ENCODE measurements around the gene ABTB2.

ABTB2 gene

DNA sequence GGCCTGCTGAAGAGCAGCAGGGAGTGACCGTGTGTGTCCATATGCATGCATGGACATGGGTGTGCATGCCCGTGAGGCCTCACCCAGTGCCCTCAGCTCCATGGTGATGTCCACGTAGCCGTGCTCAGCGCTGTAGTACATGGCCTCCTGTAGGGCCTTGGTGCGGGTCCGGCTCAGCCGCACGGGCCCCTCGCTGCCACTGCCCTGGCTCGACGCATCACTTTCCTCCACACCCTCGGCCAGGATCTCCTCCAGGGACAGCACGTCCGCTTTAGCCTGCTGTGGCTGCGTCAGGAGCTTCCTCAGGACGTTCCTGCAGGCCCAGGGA is 195.4 kb downstream of the ABTB2 start:
- no peak for FAIRE-seq

DNA sequence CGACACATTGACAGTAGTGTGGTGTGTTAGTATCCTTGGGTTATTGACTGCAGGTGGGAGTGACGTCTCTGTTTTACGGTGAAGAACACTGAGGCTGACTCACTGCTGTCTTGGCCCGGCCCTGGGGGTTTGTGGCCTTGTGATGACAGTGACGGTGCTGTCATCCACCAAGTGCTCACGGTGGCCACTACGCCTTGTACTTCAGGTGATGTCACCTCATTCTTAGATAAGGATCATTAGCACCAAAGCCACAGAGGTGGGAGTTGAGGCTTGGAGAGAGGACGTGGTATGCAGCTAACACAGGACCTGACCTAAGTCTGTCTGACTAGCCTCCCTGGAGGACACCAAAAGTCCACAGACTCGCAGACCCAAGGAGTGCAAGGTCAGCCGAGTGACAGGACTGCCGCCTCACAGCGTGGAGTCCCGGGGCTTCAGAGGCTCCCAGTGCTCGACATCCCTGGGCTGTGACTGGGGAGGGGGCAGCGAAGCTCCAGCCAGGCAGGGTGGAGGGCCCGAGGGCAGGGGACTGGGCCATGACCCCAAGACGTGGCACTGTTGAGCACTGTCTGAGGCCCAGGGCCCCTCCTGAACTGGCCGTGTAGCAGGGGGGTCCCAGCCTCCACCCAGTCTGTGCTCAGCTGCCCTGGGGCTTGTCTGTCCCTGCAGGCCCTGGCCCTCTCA is 195.9 kb downstream of the ABTB2 start:
- FAIRE-seq: no peak

DNA sequence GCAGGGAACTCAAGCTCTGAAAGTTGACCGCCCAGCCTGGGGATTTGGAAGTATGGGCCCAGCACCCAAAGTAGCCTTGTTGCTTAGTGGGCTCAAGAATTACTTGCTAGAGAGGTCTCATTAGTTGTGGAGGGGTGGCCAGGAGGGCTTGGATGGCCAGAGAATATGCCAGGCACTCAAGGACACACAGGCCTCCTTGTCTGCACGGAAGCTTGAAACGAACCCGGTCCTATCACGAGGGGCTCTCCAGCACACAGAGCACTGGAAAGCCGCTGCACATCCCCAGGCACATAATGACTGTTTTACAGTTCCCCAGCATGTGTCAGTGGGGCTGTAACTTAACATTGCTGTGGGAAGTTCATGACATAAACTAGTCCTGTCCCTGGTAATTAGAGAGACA is 196.4 kb downstream of the ABTB2 start:
- FAIRE-seq: no peak

DNA sequence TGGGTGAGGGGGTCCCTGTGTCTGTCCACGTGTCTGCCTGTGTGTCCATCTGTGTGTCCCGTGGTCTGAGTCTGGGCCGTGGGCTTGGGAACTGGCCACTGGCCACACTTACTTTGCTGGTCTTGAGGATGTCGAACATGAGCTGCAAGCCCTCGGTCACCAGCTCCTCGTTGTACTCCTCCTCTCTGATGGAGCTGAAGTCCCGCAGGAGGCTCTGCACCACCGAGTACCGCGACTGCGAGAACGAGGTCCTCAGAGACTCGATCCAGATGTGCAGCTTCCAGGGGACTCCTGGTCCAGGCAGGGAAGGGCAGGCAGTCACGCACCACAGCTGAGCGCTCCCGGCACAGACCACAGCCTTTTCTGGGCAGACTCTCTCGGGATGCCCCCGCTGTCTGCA is 197.0 kb downstream of the ABTB2 start:
- no peak for FAIRE-seq

DNA sequence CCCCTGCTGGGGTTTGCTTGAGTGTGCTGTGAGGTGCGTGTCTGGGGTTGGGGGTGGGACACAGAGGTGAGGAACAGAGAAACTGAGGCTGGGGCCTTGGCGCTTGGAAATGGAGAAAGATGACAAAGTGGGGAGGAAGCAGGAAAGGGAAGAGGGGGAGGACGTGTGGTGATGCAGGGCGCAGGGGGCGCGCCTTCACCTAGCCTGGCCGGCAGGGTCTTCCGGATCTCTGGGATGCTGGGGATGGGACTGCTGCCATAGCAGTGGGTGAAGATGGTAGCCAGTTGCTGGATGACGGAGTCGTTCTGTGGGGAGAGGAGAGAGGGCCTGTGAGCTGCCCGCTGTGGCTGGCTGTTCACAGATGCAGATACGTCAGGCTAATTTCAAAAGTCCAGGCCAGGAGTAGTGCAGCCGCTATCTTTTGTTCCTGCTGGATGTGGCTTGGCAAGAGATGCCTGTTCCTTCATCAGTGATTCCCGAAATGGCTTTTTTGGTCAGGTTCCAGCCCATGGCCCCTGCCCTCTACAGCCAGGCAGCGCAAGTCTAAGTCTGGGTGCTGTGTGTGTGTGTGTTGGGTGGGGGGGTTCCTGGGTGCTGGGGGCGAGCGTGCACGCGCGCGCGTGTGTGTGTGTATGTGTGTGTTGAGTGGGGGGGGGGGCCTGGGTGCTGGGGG is 197.6 kb downstream of the ABTB2 start:
- FAIRE-seq: no peak

DNA sequence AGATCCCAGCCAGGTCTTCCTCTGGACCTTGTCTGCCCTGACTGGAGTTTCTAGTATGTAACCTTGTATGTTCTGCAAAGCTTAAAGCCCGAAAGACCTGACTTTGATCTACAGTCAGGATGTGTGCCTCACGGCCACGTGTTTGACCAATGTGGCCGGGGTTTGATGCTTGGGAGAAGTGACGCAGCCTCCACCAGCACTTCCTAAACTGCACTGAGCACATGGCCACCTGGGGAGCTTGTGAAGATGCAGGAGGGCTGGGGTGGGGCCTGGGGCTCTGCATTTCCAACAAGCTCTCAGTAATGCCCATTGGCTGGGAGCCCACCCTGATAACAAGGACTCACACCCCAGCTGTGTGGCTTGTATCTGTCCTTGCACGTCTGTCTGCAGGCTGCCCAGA is 199.1 kb downstream of the ABTB2 start:
- FAIRE-seq: no peak

DNA sequence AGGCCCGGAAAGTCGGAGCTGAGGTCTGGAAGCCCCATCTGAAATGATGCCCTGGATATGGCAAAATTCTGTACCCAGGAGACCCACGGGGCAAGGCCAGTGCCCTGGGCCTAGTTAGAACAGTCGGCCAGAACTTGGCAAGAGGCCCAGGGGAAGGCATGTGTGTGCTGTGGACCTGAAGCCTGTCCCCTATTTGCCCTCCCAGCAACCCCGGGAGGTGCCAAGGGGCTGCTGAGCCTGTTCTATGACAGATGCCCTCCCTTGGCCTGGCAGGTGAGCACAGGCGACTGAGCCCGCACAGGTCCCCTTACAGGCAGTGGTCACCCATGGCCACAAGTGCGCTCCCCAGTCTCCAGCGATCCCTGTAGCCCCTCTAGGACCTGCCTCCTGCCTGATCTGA is 200.6 kb downstream of the ABTB2 start:
- no peak for FAIRE-seq

DNA sequence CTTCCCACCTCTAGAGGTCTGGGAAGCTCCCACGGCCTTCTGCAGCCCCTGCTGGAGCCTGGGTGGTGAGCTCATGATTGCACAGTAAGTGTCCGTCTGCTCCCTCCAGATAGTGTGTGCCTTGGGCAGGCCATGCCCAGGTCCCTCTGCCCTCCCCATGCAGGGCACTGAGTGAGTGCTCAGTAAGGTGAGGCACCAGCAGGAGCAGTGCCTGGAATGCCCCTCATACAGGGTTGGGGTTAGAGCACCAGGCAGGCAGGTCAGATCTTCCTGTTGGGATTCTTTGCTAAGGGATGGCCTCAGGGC is 202.1 kb downstream of the ABTB2 start:
- FAIRE-seq: no peak

DNA sequence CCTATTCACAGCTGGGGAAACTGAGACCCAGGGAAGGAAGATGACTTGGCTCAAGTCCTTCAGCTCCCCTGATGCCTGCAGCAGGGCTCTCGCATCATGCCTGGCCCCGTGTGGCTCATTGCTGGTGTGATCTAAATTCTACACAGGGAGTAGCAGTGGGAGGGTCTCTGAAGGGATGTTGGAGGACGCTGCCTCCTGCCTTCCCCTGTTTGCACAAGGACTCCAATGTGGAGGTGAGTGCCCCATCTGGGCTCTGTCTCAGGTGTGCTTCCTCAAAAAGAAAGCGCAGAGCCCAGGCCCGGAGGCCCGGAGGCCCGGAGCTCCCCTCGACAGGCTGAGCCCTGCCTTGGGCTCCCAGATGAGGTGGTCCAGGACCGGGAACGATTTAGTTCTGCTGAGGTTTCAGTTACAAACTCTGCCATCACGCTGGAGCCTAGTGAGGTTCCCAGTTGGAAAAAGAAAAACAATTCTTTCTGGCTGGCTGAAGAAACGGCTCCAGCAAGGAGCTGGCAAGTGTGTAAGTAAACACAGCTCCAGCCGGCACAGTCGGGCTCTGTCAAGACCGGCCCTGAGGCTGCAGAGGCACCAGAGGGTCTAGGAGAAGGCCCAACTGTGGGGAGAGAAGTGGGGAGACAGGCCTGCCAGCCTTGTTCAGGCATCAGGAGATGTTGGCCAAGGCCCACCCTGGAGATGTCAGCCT is 202.6 kb downstream of the ABTB2 start:
- no peak for FAIRE-seq

DNA sequence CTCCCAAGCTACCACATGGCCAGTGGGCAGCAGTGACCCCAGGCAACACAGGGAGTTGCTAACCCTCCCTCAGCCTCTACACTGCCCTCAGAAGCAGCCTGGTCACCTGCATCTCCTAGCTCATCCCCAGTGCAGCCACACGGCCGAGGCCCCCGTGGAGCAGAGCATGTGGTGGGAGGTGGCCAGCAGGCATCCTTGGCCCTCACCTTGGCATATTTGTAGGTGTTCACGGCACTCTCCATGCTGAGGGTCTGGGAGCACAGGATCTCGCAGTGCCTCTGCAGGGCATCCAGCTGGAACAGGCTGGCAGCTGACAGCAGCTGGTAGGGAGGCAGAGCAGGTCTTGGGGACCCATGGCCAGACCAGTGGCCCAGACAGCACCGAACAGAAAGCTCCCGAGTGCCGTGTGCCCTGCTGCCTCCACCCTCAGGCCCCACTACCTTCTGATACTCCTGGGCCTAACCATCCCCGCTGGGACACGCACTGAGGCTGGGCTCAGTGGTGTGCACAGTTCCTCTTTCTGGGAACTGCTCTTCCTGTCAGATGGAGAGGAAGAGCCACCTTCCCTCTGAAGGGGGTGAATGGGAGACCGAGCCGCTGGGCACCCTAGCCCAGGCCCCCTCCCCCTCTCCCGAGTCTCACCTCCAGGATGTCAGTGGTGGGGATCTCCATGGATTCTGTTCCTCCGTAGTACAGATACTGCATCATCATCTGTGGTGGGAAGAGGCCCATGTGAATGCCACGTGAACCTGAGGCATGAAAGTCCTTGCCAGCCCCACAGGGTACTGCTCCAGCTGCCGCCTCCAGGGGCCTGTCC is 203.5 kb downstream of the ABTB2 start:
- FAIRE-seq: no peak

DNA sequence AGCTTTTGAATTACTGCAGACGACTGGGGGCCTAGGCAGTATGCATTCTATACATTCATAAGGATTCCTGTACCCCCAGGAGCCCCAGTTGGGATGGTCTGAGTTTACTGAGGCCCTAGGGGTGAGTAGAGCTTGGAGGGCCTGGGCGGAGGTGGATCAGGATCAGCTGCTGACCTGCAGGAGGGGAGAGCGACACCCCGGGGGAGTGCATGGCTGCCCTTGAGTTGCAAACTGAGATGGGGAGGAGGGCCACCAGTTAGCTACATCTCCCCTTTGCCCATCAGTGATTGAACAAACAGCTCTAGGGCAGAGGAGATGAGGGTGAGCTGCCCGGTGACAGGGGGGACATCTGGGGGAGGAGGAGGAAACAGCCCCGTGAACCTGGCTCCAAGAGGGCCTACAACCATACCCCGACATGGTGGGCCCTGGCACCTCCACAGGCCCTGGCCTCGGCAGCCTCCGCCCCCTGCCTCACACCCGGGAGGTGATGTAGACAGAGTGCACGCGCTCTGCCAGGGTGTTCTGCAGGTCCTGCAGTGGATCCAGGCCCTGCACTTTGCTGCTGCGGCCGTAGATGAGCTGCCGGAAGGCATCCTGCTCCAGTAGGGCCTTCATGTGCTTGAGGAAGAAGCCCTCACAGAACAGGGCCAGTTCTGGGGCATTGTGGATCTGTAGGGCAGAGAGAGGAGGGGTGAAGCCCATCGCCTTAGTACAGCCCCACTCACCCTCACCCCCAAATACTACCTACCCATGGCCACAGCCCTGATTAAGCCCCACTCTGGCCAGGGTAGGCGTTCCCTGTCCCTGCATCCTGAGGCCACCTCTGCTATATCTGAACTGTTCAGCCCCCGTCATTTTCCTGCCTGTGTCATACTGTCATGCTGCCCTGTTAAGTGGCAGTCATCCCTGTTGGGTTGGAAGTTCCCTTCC is 205.6 kb downstream of the ABTB2 start:
- FAIRE-seq: no peak

DNA sequence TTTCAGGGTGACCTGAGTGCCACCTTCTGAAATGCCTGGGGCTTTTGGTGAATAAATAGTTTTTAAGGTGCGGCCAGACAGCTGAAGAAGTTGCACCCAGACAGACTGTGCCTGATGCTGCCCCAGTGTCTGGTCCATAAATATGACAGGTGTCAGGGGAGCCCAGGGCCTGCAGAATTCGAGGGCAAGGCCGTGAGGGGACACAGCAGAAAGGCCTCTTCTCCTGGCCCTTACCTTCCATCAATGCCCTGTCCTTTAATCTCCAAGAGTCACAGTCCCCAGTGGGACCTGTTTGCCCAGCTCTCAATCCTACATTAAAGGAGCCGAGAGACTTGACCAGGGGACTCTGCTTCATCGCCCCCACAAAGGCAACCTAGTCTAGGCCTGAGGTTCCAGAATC is 206.6 kb downstream of the ABTB2 start:
- no peak for FAIRE-seq

DNA sequence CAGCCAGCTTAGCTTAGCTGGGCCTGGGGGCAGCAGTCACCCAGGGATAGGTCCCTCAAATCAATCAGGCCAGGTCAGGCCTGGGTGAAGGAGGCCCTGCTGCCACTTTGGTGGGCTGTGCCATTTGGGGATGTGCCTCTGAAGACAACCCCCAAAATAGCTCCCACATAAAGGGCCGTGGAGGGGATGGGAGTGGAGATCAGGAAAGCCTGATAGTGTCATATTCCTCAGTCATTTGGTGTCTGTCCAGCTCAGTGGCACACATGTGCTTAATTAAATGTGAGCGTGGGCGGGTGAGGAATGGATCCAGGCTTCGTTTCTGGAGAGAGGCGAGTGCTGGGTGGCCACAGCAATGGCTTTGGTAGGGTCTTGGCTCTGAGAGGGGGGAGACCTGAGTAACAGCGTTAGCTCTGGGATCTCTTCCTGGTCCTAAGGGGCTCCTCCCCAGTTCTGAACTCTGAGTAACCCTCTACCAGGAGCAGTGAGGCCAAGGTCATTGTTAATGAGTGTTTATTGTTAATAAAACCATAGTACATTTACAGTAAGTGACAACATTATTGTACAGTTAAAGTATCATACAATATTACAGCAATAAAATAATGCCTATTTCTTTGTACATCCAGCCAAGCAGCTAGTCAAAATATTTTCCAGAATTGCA is 207.2 kb downstream of the ABTB2 start:
- peak; percentile 66 for FAIRE-seq

DNA sequence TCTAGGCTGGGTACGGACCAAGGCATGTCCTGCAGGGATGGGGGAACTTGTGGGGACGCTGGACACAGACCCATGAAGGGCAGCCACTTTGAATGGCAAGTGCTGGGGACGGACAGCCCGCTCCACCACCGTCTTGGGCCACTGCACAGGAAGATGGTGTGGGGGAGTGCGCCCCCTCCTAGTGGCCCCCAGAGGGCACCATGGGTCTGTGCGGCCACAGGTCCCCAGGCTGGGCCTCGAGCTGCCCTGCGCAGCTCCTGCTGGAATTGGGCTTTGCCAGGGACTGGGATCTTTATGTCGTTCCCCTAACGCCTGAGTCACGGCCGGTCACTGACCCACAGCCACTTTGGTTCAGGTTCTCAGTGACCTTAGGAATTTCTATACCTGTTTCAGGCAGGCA is 208.0 kb downstream of the ABTB2 start:
- FAIRE-seq: no peak

DNA sequence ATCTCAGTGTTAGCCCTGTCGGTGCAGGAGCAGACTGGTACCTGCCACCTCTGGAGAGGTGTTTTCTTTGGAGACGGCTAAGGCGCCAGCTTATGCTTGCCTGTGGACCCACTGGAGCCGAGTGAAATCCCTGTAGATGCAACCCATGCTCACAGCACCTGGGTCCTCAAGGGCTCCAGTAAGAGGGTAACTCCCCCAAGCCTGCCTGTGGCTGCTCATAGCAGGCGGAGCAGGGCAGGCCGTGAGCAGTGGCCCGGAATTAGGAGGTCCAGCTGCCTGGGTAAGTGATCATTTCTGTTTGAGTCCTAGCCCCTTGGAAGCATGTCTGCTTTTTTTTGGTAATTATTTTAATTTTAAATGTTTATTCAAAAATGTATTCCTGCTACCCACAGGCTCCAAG is 208.5 kb downstream of the ABTB2 start:
- FAIRE-seq: no peak

DNA sequence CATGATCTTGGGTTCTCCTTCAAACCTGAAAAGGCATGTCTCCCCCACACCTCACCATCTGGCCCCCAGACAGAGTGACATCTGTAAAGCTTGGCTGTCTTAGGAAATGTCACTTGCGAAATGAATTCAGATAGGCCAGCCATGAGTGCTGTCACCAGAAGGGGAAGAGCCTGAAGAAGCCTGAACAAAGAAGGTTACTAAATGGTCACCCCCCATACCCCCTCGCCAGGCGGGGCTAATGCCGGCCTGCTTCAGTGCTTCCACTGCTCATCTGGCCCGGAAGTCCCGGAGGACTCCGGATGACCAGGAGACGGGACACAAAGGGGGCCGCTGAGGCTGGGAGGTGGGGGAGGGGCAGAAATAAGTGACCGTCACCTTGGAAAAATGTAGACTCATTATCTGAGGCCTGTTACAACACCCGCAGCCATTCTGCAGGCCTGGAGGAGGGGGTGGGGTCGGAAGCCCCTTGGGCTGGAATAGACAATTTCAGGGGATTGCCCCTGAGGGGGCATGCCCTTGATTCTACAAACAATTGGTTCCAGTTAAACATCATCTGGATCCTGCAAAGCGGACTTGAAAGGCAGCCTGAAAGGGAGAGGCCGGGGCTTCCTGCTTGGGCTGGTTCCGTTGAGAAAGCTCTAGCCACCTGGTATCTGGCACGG is 209.2 kb downstream of the ABTB2 start:
- FAIRE-seq: no peak

DNA sequence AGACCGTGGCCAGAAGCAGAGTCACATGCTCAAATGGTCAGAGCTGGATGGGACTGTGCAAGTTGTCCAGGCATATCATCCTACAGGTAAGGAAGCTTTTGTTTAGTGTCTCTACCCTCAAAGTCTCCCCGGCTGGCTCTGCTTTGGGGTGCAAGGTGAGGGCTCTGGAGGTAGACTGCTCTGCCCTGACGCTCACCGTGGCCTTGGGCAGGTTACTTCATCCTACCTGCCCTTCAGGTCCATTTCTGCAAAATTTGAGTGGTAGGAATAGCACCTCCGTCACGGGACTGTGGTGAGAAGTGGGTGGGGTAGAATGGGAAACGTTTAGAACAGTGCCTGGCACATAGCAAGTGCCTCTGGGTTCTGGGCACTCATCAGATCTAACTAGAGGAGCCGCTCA is 210.2 kb downstream of the ABTB2 start:
- FAIRE-seq: no peak

DNA sequence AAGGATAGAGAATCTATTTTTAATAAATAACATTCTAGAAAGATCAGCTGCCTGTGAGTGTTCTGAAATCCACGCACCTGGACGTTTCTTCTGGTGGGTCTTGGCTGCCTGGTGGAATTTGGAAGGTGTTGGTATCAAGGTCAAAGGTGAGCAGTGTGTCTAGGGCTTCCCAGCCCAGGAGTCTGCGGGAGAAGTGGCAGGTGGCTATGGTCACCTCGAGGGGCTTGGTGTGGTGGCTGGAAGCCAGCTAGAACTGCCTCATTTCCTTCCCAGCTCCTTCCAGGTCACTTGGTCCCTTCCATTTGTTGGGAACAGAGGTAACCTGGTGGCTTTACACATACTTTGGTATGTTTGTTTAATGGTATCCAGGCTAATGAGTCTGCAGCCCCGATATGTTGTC is 210.9 kb downstream of the ABTB2 start:
- no peak for FAIRE-seq

DNA sequence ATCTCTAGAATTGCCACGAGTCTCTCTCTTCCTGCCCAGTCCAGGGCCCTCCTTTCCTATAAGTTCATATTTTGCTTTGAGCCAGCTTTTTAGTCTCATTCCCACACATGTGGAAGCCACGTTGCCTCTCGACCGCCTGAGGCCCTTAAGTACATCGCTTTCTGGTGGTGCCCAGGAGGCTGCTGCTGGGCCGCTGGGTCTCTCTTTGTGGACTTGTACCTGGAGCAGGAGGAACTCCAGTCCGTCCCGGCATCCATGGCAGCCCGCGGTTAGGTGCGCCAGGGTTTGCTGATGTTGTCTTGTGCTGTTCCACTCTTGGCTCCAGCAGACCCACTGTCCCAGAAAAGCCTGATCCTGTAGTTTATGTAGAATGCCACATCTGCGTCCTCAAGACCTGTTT is 211.4 kb downstream of the ABTB2 start:
- no peak for FAIRE-seq

DNA sequence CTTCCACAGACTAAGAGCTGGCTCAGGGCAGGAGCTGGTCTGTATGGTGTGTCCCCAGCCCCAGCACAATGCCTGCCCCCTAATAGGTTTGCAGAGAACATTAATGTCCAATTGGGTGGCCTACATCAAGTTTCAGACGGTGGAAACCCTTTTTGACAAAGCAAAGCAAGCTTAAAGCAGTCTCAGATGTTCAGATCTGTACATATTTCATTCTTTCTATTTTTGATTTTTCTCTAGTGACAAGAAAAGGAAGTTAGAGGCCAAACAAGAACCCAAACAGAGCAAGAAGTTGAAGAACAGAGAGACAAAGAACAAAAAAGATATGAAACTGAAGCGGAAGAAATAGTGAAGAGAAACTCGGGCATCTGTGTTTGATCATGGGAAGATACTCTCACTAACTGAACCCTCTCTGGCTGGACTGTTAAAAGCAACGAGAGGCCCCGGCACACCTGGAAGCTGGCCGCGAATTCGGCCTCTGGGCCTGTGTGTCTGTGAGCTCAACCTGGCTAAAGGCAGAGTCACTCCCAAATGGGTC is 211.9 kb downstream of the ABTB2 start:
- no peak for FAIRE-seq

DNA sequence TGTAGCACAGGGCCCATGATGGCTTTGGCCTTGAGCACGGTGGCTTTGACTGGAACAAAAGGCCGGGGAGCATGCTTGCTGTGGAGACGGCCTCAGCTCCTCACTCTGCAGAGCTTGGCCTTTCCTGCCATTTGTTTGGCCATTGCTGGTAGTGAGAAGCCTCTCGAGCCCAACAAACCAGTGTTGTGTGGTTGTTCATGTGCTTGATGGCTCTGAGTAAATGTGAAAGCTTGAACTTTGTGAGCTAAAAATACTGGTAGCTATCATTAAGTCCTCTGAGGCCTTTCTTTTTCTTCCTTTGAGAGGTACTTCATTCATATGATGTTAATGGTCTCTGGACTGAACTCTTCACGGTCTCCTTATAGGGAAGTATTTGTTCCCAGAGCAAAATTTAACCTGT is 212.7 kb downstream of the ABTB2 start:
- no peak for FAIRE-seq

Data from endometrium (tissue), 2 donors.